Lower leg skin (tissue), 3 donors: Measurements from ENCODE around the gene HIF3A.

ENCODE experiments used
- POLR2A ChIP-seq, 2 donors: fragments of 450-650 bp; IDR thresholded peaks; one replicate each; pipeline ENCODE4 v1.6.1; 2016 to 2017; ENCODE audit warnings: antibody characterized with exemption in 2 of 2, mild to moderate bottlenecking in 1 of 2, moderate library complexity in 1 of 2
- TF ChIP-seq, protein P1 (sequence below), 3 donors: fragments of 450-650 bp; IDR thresholded peaks; one replicate each; pipeline ENCODE4 v1.5.1; 2016; ENCODE audit warnings: antibody characterized with exemption in 3 of 3, mild to moderate bottlenecking in 3 of 3, moderate library complexity in 2 of 3

DNA sequence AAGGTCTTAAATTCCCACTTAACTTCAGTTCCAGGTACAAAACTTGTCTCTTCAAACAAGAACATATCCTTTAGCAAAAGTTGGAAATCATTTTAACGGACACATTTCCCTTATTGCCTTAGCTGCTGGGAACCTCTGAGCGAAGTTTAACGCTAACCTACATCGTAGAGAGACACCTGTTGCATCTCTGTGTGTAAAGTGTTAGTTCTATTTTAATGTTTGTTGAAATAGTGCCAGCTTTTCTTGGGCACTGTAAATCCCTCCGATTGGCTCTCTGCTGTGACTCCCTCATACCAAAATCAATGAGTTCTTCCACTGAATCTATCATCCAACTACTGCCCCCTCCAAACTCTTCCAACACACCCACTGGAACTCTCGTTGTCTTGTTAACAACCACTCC is 2.3 kb upstream of the HIF3A start:
- TF ChIP-seq, protein P1, sequence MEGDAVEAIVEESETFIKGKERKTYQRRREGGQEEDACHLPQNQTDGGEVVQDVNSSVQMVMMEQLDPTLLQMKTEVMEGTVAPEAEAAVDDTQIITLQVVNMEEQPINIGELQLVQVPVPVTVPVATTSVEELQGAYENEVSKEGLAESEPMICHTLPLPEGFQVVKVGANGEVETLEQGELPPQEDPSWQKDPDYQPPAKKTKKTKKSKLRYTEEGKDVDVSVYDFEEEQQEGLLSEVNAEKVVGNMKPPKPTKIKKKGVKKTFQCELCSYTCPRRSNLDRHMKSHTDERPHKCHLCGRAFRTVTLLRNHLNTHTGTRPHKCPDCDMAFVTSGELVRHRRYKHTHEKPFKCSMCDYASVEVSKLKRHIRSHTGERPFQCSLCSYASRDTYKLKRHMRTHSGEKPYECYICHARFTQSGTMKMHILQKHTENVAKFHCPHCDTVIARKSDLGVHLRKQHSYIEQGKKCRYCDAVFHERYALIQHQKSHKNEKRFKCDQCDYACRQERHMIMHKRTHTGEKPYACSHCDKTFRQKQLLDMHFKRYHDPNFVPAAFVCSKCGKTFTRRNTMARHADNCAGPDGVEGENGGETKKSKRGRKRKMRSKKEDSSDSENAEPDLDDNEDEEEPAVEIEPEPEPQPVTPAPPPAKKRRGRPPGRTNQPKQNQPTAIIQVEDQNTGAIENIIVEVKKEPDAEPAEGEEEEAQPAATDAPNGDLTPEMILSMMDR (IDR thresholded peaks at IDR 0.05): no peak
- TF ChIP-seq POLR2A (IDR thresholded peaks at IDR 0.05): no peak
